Activated CD4-positive, alpha-beta memory T cell treated with anti-CD3 and anti-CD28 coated beads for 36 hours (primary cell): ENCODE results near the gene B4GALT5. TPM values are rescaled to one million over a fixed set of nuclear protein-coding genes. Genes with fewer than 3 reads are reported as not detected.
"Not testable (repeated sequence)": the region's sequence is repeated elsewhere in the genome, so short reads cannot be mapped to it uniquely, and the experiment has no call there.

Source experiments
- CTCF ChIA-PET: fragments of 350-600 bp; sonication (Branson Sonifier 250); formaldehyde crosslinking; loops from one replicate; lab custom pipeline; 2021; ENCODE audit warnings: antibody characterized with exemption, inconsistent platforms; lab: Charles Lee
- POLR2A ChIA-PET: fragments of 350-600 bp; sonication (Branson Sonifier 250); formaldehyde crosslinking; loops from one replicate; lab custom pipeline; 2021; ENCODE audit warnings: antibody characterized with exemption; lab: Charles Lee
- DNase-seq: peaks from one replicate; pipeline ENCODE4 v3.0.0-alpha.2; 2020
- H3K27ac Mint-ChIP-seq: one replicate; pipeline ENCODE4 v1.8.0; 2021; ENCODE audit warnings: mixed read lengths
- H3K27me3 Mint-ChIP-seq: one replicate; pipeline ENCODE4 v1.8.0; 2021; ENCODE audit warnings: mixed read lengths
- H3K36me3 Mint-ChIP-seq: one replicate; pipeline ENCODE4 v1.8.0; 2021; ENCODE audit warnings: mixed read lengths
- H3K4me1 Mint-ChIP-seq: one replicate; pipeline ENCODE4 v1.8.0; 2021; ENCODE audit warnings: low read depth, mixed read lengths
- H3K4me3 Mint-ChIP-seq: one replicate; pipeline ENCODE4 v1.8.0; 2021; ENCODE audit warnings: mild to moderate bottlenecking, mixed read lengths
- H3K9me3 Mint-ChIP-seq: one replicate; pipeline ENCODE4 v1.8.0; 2021; ENCODE audit warnings: mixed read lengths
- intact Hi-C: fragments of 100-400 bp; cut with micrococcal nuclease; formaldehyde crosslinking; loops from one replicate; pipeline ENCODE4 v1.15.1; 2023
- total RNA-seq, 2 experiments: library from RNA; stranded (reverse); gene quantifications; one replicate each; pipeline ENCODE4 v1.2.3, GENCODE V29; 2021

Gene B4GALT5
- 10 to 100 TPM; 20.9 to 21.4 TPM for total RNA-seq

- Mint-ChIP-seq H3K4me1 (peaks cover 45% of the 10 kb centered on the region), H3K27ac (peak within 1 kb of the TSS; percentile 83), H3K36me3 (no peaks in the 10 kb centered on the region), H3K4me3 (peak within 1 kb of the TSS; percentile 86), H3K27me3 (no peaks in the 10 kb centered on the region), H3K9me3 (no peaks in the 10 kb centered on the region)
- POLR2A ChIA-PET, result interaction anchor here (0.6 to 1.0 kb wide), 3 partner anchors 15 to 45 kb away, joined by 3 to 4 read pairs (median 3); no protein-coding TSS in a partner anchor
- CTCF ChIA-PET, result interaction anchor here (0.7 to 1.5 kb wide), 7 partner anchors 45 to 201 kb away, joined by 3 to 6 read pairs (median 3); no protein-coding TSS in a partner anchor
- intact Hi-C loops, result loop anchor here (2.0 to 5.0 kb wide), 4 partner anchors 15 to 107 kb away; partner anchors contain the start of gene SLC9A8
- peak; percentile 69 for DNase-seq
These were observed at the start of gene B4GALT5 for GRCh38 chr20:49713753-49714712. TSS of gene B4GALT5 (minus strand) at chr20:49713878. CDS start at chr20:49713690, 188 bp downstream.

GRCh38 chr20:49762940-49763766 is 49.5 kb upstream of the B4GALT5 start:
- H3K36me3 Mint-ChIP-seq, result no peaks in the 10 kb centered on the region
- H3K9me3 Mint-ChIP-seq, result no peaks in the 10 kb centered on the region
- intact Hi-C loops, result no loop called here
- peaks cover 37% of the 10 kb centered on the region for H3K27me3 Mint-ChIP-seq
- ChIA-PET POLR2A (no interaction called here), CTCF (no interaction called here)
- DNase-seq, result no peak
- H3K27ac Mint-ChIP-seq, result no peak overlapping the region
- H3K4me1 Mint-ChIP-seq, result peaks cover 8% of the 10 kb centered on the region
- no peak overlapping the region for H3K4me3 Mint-ChIP-seq

- H3K27me3 Mint-ChIP-seq, result peaks cover 33% of the 10 kb centered on the region
- H3K4me3 Mint-ChIP-seq, POLR2A ChIA-PET, H3K27ac Mint-ChIP-seq, H3K4me1 Mint-ChIP-seq, intact Hi-C loops, H3K36me3 Mint-ChIP-seq, DNase-seq, CTCF ChIA-PET, H3K9me3 Mint-ChIP-seq: not testable (repeated sequence)
These were observed 48.2 kb upstream of the B4GALT5 start for GRCh38 chr20:49761888-49762287.

- CTCF ChIA-PET, result no interaction called here
These were observed 45.7 kb upstream of the B4GALT5 start for GRCh38 chr20:49759266-49759950.

GRCh38 chr20:49758781-49759180 is 45.1 kb upstream of the B4GALT5 start:
- ChIA-PET POLR2A (no interaction called here), CTCF (no interaction called here)
- Mint-ChIP-seq H3K4me3 (no peak overlapping the region), H3K27ac (no peak overlapping the region), H3K9me3 (peaks cover 4% of the 10 kb centered on the region), H3K4me1 (no peaks in the 10 kb centered on the region), H3K27me3 (peaks cover 25% of the 10 kb centered on the region), H3K36me3 (no peaks in the 10 kb centered on the region)
- DNase-seq, result no peak
- intact Hi-C loops, result no loop called here

More at GRCh38 chr20:49759266-49759950, 45.7 kb upstream of the B4GALT5 start:
- H3K36me3 Mint-ChIP-seq, result no peaks in the 10 kb centered on the region
- H3K9me3 Mint-ChIP-seq, result peaks cover 4% of the 10 kb centered on the region
- H3K27ac Mint-ChIP-seq, result no peak overlapping the region
- H3K4me3 Mint-ChIP-seq, result no peak overlapping the region
- intact Hi-C loops, result no loop called here
- no peak for DNase-seq
- H3K27me3 Mint-ChIP-seq, result peaks cover 24% of the 10 kb centered on the region
- POLR2A ChIA-PET, result no interaction called here
- H3K4me1 Mint-ChIP-seq, result no peaks in the 10 kb centered on the region

- intact Hi-C loops, result no loop called here
- Mint-ChIP-seq H3K27me3 (peaks cover 27% of the 10 kb centered on the region), H3K27ac (no peak overlapping the region), H3K9me3 (peaks cover 4% of the 10 kb centered on the region), H3K36me3 (no peaks in the 10 kb centered on the region), H3K4me3 (no peak overlapping the region), H3K4me1 (no peaks in the 10 kb centered on the region)
- ChIA-PET CTCF (interaction anchor here (1.0 kb wide), 1 partner anchor 89 kb away, joined by 3 read pairs; no protein-coding TSS in a partner anchor), POLR2A (no interaction called here)
- no peak for DNase-seq
These were observed 43.9 kb upstream of the B4GALT5 start for GRCh38 chr20:49757597-49757996.

- CTCF ChIA-PET, result no interaction called here
- Mint-ChIP-seq H3K4me1 (peaks cover under 1% of the 10 kb centered on the region), H3K27ac (no peak overlapping the region), H3K36me3 (no peaks in the 10 kb centered on the region), H3K27me3 (peaks cover 32% of the 10 kb centered on the region), H3K4me3 (no peak overlapping the region), H3K9me3 (peaks cover 4% of the 10 kb centered on the region)
- POLR2A ChIA-PET, result no interaction called here
- DNase-seq, result no peak
- intact Hi-C loops, result no loop called here
These were observed 42.6 kb upstream of the B4GALT5 start for GRCh38 chr20:49756241-49756640.

- intact Hi-C loops, result no loop called here
- no peaks in the 10 kb centered on the region for H3K36me3 Mint-ChIP-seq
- POLR2A ChIA-PET, result interaction anchor here (0.5 kb wide), 1 partner anchor 36 kb away, joined by 3 read pairs; no protein-coding TSS in a partner anchor
- peaks cover 4% of the 10 kb centered on the region for H3K9me3 Mint-ChIP-seq
- H3K27ac Mint-ChIP-seq, result no peak overlapping the region
- H3K27me3 Mint-ChIP-seq, result peaks cover 29% of the 10 kb centered on the region
- DNase-seq, result no peak
- H3K4me1 Mint-ChIP-seq, result peaks cover 6% of the 10 kb centered on the region
- no peak overlapping the region for H3K4me3 Mint-ChIP-seq
- CTCF ChIA-PET, result no interaction called here
These were observed 40.9 kb upstream of the B4GALT5 start for GRCh38 chr20:49754596-49754995.

- peaks cover 6% of the 10 kb centered on the region for H3K4me1 Mint-ChIP-seq
- DNase-seq, result no peak
- peaks cover 24% of the 10 kb centered on the region for H3K27me3 Mint-ChIP-seq
- POLR2A ChIA-PET, result no interaction called here
- intact Hi-C loops, result no loop called here
- H3K36me3 Mint-ChIP-seq, result no peaks in the 10 kb centered on the region
- CTCF ChIA-PET, result no interaction called here
- H3K9me3 Mint-ChIP-seq, result peaks cover 4% of the 10 kb centered on the region
- no peak overlapping the region for H3K4me3 Mint-ChIP-seq
- no peak overlapping the region for H3K27ac Mint-ChIP-seq
These were observed 39.5 kb upstream of the B4GALT5 start for GRCh38 chr20:49753133-49753532.

GRCh38 chr20:49752201-49752903 is 38.7 kb upstream of the B4GALT5 start:
- H3K27me3 Mint-ChIP-seq, result peaks cover 24% of the 10 kb centered on the region
- intact Hi-C loops, result no loop called here
- CTCF ChIA-PET, result no interaction called here
- H3K27ac Mint-ChIP-seq, result no peak overlapping the region
- H3K36me3 Mint-ChIP-seq, result no peaks in the 10 kb centered on the region
- peaks cover 6% of the 10 kb centered on the region for H3K4me1 Mint-ChIP-seq
- peaks cover under 1% of the 10 kb centered on the region for H3K9me3 Mint-ChIP-seq
- H3K4me3 Mint-ChIP-seq, result no peak overlapping the region
- POLR2A ChIA-PET, result no interaction called here
- no peak for DNase-seq

- Mint-ChIP-seq H3K27me3 (peaks cover 21% of the 10 kb centered on the region), H3K27ac (no peak overlapping the region), H3K4me1 (peaks cover 6% of the 10 kb centered on the region), H3K4me3 (no peak overlapping the region), H3K9me3 (no peaks in the 10 kb centered on the region), H3K36me3 (no peaks in the 10 kb centered on the region)
- intact Hi-C loops, result no loop called here
- POLR2A ChIA-PET, result no interaction called here
- CTCF ChIA-PET, result no interaction called here
- DNase-seq, result no peak
These were observed 37.7 kb upstream of the B4GALT5 start for GRCh38 chr20:49751397-49751736.
